Glomerular visceral epithelial cell (primary cell): ENCODE data around the gene MPIG6B.

Experiments
- DNase-seq: peaks from one replicate; pipeline ENCODE4 v3.0.0-alpha.2; 2016; ENCODE audit errors: extremely low spot score

The MPIG6B gene

DNA sequence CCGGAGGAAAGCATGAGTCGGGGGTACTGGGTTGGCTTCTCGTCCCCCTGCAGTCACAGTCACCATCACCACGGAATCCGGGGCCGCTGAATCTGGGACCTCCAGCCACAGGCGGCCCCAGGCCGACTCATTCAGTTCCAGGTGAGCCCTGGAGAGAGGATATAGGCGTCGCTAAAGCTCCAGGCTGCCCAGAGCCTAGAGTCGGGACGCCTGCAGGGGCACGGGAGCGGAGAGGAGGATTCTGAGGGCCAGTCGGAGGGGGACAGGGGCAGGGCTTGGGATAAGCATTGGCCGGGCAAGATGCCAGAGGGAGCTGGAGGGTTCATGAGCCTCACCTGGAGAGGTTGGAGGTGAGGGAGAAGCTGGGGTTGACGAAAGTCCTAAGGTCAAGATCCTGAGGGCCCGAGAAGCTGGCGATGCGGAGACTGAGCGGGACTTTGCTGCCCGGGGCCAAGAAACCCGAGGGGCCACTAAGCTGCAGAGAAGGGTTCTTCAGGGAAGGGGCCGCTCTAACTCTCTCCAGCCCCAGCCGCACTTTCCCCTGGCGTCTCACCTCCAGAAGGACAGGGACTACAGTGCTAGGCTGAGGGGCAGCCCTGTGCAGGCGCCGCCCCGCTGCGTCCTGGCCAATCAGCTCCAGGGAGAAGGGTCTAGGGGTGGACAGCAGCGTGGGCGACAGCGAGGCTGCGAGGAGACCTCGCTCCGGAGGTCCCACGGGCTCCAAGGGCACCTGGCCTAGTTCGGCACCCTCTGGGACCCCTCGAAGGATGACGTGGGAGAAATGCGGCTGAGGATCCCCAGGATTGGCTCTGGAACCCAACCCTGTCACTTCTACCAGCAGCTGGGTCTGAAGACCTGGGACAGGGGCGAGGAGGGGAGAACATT is 43.0 kb downstream of the MPIG6B start:
- no peak for DNase-seq

GRCh38 chr6:31767096-31767645 is 44.0 kb downstream of the MPIG6B start:
- DNase-seq, result no peak

DNA sequence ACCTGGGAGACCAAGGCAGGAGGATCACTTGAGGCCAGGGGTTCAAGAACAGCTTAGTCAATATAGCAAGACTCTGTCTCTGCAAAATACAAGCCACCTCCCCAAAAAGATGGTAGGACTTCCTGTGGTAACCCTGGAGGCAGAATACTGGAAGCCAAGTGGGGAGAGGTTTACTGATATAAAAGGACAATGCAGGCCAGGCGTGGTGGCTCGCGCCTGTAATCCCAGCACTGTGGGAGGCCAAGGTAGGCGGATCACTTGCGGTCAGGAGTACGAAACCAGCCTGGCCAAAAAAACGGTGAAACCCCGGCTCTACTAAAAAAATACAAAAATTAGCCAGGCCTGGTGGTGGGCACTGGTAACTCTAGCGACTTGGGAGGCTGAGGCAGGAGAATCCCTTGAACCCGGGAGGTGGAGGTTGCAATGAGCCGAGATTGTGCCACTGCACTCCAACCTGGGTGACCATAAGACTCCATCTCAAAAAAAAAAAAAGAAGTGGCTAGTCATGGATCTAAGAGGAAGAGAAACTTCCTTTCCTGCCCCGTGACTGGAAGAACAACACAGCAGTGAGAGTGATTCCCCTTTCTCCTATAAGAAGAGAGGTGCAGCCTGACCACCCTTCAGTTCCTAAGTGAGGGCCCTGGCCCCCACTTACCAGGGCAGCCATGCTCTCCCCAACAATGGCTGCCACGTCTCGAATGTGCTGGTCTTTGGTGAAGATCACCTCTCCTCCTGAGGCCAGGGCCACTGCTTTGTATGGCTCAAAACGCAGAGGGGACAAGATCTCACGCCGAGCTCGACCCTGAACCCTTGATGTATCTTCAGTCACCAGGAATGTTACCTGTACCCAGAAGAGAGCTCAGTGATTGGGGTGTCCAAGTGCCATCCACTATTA is 45.4 kb downstream of the MPIG6B start:
- DNase-seq, result no peak

DNA sequence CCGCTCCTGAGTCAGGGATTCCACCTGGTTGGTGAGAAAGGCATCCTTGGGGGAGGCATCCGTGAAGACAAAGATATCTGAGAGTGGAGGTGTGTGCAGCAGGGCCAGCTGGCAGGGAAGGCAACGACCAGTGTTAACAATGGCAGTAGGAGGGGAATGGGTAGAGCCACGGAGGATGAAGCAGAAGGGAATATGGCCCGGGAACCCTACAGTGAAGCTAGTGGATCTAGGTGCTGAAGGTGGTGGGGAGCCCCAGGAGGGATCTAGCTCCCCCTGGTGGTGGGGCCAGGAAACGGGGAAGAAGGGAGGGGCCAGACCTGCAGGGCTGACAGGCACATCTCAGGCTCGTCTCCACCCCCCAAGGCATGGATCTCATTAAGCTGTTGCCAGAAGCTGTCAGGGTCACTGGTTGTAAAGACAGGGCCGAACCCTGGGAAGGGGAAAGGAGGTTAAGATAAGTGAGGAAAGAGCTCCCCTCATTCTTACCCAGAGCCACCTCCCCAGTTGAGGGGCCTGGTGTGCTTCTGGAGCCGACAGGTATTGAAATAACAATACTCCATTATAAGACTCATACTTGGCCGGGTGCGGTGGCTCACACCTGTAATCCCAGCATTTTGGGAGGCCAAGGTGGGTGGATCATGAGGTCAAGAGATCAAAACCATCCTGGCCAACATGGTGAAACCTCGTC is 46.7 kb downstream of the MPIG6B start:
- DNase-seq, result peak; percentile 81

GRCh38 chr6:31770860-31771259 is 47.7 kb downstream of the MPIG6B start:
- DNase-seq, result no peak

DNA sequence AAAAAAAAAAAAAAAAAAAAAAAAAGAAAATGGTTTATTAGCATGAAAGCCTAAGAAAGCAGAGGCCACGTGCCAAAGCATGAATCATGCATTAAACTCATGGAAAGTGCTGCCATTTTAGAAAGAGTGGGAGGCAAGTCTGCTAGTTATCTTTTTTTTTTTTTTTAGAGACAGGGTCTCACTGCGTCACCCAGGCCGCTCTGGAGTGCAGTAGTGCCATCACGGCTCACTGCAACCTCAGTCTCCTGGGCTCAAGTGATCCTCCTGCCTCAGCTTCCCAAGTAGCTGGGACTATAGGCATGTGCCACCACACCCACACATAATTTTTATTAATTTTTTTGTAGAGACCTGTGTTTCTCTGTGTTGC is 48.8 kb downstream of the MPIG6B start:
- no peak for DNase-seq

- no peak for DNase-seq
These were observed 52.0 kb downstream of the MPIG6B start for GRCh38 chr6:31775184-31775583.

DNA sequence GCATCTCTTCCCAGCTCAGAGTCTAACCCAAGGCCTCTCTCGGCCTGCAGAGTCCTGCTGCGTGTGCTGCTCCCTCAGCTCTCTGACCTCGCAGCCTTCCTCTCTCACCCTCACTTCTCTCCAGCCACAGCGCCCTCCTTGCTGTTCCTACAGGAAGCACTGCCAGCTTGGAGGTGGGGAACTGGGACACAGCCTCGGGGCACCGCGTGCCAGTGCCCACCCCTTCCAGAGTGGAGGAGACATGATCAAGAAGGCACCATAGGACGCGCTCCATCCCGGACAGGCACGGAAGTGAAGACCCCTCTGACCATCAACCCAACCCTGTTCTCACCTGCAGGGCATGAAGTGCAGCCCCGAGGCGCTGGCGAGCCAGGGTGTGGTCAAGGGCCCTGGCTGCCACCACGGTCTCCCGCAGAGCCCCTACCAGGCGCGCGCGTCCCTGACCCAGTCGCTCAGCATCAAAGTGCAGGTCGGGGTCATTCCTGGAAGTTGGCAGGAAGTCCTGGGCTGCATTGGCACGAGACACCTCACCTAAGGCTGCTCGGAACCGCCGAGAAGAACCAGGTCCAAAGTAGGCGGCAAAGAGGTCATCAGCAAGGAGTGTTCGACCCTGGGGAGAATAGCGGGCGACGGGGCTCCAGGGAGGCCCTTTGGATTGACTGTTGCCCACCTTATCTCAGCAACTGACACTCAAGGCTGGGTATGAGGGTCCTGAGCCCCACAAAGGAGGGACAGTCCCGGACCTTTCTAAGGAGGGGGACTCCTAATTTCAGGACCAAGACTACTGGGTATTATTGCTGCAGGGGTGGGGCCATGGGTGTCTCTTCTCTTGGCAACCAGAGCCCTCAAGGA is 52.7 kb downstream of the MPIG6B start:
- no peak for DNase-seq
